DMS53 treated with DMSO at 0.1 percent for 48 hours (cell line): ENCODE measurements around the gene CBLL1.

Experiments used
- DNase-seq: peaks from one replicate; lab custom pipeline; 2025; ENCODE audit not compliant: unreplicated experiment; lab: John Stamatoyannopoulos, UW

CBLL1 gene

DNA sequence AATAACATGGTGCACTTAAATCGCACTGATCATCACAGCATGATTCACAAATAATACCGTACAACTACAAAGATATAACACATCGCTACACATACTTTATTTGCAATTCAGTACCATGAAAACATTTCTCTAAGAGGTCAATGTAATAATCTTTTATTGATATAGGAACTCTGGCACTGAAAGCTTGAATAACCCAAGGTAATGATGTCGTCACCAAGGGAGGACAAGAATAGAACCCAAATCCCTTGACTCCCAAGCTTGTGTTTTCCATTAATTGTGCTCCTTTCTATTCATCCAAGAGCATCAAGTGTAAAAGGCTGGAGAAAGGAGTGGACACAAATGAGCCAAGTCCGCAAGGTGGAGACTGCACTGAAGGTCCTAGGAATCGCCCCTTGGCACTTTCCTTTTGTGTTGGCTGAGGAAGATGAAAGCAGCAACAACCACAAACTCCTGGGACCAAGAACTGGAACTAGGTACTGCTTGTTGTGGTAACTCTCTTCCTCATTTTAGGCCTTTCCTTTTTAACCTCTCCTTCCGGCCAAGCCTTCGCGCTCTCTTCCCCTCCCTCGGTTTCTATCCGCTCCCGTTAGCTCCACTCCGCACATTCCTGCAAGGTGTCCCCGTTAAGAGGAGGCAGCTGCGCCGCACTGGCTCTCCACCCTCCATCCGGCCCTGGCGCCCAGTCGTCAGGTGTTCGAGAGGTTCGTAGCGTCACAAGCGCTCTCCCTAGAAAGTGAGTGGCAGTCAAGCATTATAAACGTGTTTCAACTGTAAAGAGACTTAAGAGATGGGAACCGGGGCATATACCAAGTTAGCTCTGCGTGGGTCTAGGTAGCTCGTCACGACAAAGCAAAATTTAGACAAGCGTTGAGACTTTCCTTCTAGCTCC is 1.0 kb upstream of the CBLL1 start:
- peak; percentile 97 for DNase-seq

DNA sequence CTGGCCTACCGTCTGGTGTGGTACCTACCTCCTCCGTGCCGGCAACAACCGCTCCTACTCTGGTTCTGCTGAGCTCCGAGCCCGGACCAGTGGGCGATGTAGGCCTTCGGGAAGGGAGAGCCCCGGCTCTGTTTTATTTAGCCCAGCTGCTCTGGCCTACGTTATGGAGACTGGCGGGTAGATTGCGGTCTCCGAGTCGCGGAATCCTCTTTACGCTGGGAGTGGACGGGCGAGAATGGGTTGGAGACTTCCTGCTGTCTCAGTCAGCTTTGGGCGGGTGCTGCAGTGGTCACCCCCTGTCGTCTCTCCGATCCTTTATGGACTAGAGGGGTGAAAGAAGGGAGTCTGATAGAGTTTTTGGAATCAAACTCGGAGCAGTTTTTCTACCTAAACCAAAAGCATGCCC is 406 bp downstream of the CBLL1 start:
- DNase-seq = no peak

DNA sequence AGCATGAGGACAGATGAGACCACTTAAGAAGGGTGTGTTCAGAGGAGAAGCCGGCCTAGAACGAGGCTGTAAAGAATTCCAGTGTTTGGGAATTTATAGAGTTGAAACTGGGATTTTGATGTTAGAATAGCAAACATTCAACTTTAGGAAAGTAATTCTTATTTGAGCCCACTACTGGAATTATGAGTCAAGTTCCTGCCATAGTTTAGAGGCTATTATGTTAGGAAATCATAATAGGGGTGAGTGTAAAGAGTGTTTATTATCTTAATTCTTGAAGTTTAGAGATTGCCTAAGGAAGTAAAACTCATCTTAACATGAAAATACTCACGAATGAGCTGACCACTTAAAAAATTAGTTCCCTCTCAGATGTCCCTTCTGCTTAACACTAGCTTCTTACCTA is 2.1 kb downstream of the CBLL1 start:
- no peak for DNase-seq

DNA sequence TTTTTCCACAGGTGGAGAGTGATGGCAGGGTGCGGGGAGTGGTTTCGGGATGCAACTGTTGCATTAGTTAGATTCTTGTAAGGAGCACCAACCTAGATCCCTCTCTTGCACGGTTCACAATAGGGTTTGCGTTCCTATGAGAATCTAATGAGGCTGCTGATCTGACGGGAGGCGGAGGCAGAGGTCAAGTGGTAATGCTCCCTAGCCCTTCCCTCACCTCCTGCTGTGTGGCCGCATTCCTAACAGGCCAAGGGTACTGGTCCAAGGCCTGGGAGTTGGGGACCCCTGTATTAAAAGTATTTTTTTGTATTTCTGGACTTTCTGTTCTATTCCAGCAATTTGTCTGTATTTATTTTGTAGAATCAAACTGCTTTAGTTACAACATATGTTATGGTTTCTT is 7.2 kb downstream of the CBLL1 start:
- no peak for DNase-seq

DNA sequence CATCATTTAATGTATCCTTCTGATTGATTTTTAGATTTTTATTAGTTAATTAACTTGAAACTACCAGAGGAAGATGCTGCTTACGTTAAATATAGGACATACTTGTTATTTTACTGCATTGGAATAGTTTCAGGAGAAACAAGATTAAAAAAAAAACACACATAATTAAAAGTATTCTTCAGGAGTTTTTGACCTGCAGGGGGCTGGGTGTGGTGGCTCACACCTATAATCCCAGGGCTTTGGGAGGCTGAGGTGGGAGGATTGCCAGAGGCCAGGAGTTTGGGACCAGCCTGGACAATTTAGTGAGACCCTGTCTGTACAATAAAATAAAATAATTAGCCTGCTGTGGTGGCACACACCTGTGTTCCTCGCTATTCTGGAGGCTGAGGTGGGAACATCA is 10.7 kb downstream of the CBLL1 start:
- no peak for DNase-seq

DNA sequence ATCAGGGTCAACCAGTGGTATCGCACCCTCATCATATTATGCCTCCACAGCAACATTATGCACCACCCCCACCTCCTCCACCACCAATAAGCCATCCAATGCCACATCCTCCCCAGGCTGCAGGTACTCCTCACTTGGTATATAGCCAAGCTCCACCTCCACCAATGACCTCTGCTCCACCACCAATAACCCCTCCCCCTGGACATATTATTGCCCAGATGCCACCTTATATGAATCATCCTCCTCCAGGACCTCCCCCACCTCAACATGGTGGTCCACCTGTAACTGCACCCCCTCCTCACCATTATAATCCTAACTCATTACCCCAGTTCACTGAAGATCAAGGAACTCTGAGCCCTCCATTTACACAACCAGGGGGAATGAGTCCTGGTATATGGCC is 14.7 kb downstream of the CBLL1 start:
- no peak for DNase-seq

DNA sequence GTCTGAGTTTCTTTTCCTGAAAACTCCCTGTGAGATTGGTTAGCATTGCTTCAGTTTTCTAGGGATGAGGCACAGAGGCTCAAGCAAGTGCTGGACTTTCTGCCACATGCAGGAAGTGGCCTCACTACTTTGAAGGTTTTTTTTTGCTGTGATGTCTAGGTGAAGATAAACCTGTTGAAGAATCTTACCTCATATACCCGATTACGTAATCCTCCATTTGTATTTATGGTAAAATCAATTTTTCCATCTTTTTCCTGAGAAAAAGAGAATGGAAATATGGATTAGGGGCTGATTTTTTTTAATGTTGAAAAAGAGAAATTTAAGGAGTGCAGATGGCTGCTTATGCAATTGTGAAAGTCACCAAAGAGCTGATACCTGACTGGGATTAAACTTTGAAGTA is 23.4 kb downstream of the CBLL1 start:
- no peak for DNase-seq

DNA sequence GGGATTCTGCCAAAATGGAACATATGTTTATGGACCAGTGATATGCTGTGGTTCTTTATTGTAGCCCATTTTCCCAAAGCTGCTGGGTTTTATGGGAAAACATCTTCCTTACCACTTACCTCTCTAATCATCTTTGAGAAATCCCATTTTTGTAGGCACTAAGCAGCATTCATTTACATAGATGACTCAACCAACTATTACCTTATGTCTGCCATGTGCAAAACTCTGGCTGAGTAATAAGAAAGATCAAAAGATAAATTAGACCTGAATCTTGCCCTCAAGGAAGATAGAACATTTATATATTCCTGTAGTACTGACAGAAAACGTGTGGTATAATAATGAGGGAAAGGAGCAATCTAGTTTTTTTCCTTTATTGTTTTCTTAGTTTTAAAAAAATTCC is 24.3 kb downstream of the CBLL1 start:
- DNase-seq = no peak

DNA sequence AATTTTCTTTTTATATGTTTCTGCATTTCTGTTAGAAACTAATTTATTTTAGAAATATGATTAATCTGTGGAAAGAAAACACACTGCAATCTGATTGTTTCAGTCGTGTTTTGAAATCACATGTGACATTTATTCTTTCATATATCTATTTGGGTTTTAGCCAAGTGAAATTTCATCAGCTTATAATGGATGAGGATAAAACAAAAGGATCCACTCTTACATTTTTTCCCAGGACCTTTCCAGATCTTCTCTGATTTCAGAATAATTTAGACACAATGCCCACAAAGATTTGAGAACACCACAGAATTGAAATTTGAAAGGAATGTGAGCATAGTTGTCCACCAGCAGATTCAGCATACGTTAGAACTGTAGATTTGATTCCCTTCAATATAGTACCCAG is 29.1 kb downstream of the CBLL1 start:
- no peak for DNase-seq

DNA sequence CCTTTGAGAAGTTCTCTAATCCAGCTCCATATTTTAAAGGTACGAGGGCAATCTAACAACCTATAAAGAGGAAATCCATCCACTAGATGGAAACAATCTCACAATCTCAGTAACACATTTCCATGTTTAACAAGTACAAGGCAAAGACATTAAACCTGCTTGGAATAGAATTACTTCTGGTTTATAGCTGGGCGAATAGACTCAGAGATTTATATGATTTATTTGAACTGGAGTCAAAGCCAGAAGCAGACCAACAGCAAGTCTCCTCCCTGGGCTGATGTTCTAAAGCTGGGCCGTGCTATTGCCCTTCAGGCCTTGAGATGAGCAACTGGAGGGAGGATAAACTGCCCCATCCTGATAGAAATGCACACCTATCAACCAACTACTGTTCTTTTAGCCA is 33.8 kb downstream of the CBLL1 start:
- DNase-seq = no peak

DNA sequence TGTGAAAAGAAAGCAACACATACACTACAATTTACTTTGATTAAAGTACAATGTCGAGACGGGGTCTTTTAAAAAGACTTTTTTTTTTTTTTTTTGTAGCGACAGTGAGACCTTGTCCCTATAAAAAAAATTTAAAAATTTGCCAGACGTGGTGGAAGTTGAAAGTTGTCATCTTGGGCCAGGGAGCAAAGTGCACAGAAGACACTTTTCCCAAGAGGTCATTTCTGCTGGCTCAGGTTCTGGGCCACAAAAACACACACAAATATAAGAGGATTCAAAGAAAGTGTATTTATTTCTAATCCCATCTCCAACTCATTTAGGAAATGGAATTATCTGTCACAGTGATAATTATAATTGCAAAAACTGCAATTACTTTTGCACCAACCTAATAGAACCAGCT is 34.3 kb downstream of the CBLL1 start:
- no peak for DNase-seq

DNA sequence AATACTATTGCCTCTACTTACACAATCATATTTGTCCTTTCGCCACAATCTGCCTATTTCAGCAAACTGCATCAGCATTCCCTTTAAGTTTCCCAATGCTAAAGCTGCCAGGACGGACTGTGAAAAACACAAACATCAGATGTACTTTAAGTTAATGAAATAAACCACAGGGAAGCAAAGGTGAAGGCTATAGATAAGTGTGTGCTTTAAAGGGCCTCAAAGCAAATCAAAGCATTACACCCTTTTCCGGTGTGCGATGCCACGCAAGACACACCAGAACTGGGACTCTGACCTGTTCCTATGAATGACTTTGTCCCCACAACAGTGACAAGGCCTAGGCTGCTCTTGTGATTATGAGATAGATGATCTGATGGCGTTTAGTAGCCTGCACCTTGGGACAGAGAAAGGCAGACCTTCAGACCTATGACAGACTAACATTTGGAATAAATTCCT is 35.7 kb downstream of the CBLL1 start:
- no peak for DNase-seq

DNA sequence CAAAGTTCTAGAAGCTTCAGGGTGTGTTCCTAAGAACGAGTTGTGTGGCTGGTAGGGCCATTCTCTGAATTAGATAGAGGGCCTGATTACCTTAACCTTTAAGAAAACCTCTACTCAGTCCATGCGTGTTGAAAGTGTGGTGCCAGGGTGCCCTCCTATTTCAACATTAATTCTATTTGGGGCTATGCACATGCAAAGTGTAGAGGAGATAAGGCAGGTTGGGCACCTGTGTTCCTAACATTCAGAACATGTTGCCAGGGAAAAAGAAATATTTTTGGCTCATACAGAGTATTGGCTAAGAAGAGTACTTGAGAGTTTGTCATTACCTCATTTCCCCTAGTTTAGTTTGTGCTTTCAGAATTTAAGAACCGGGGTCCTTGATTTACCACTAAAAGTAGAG is 38.4 kb downstream of the CBLL1 start:
- DNase-seq = no peak

DNA sequence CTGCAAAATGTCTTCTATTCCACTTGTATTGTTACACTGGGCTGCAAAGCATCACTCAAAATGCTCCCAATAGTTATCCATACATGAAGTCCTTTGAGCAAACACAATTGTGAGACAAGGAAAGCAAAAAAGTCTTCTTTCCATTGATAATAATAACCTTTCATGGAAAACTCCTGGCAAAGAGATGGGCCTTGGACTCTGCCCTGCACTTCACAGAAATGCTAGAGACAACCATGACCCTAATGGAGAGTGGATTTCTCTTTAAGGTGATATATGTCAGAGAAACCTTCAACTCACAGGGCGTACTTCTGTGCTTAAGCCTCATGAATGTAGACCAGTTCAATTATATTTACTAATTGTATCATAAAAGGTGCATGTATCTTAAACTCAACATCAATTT is 39.7 kb downstream of the CBLL1 start:
- DNase-seq = no peak

DNA sequence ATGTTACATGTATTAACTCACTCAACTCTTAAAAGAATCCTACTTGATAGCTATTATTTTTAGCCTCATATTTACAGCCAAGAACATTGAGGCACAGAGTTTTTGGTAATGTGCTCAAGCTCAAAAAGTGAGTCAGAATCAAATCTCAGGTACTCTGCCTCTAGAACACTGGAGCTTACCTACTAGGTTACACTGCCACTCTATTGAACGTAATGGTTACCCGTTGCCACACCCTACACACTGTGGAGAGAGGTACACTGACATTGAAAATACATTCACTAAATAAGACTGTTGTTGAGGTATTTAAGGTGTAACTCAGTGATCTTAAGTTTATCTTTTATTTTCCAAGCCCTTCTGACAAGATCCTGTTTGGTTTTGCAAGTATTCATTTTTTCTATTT is 41.2 kb downstream of the CBLL1 start:
- no peak for DNase-seq

DNA sequence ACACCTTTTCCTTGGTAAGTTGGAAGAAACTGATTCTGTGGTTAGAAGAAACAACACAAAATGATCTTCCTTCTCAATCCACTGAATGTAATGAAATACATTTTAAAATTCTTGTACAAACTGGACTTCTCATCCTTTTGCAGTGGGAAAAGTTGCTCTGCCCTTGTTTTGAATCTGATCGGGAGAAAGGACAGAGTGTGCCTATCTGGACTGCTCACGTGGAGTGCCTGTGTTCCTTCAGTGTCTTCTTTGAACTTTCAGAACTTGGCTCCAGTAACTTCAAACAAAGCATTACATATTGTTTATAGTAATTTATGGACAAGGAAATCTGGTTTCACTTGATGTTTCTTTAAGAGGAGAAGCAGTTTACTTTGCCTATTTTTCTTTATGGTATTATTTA is 42.0 kb downstream of the CBLL1 start:
- no peak for DNase-seq

DNA sequence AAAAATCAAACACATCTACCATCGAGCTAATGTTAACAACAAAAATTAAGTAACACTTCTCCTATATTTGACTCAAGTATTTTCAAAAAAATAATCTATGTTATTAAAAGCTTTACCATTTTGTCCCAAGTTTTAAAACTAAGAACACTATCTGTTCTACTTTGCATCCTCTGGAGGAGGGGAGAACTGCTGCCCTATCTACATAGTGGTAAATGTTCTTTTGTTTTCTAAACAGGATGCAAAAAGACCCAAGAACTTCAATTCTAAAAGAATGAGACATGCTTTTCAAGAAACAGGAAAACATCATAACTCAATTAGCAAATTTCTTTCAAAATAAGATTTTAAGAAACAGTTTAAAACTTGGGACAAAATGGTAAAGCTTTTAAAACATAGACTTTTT is 44.3 kb downstream of the CBLL1 start:
- DNase-seq = no peak

DNA sequence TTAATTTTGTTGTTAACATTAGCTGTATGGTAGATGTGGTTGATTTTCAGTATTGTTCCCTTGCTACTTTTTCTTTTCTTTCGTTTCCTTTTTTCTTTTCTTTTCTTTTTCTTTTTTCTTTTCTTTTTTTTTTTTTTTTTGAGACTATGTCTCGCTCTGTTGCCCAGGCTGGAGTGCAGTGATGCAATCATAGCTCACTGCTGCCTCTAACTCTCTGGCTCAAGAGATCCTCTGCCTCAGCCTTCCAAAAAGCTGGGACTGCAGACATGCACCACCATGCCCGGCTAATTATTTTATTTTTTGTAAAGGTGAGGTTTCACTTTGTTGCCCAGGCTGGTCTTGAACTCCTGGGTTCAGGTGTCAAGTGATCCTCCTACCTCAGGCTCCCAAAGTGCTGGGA is 44.7 kb downstream of the CBLL1 start:
- no peak for DNase-seq

DNA sequence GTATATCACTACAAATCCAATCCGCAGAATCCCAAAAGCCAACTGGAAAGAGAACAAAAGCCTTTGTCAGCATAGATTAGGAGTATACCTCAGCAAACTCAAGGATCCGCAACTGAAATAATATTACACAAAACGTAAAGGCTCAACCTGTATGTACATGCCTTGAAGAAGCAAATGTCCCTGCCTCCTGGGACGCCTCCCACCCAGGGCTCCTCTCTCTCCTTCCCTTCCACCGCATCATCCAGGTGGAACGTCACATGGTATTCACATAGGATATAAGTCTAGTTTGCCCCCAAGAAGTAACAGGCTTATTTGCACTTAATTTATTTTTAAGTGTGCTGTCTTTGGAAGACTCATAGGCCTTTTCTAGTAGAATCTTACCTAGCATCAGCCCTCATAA is 45.7 kb downstream of the CBLL1 start:
- no peak for DNase-seq

DNA sequence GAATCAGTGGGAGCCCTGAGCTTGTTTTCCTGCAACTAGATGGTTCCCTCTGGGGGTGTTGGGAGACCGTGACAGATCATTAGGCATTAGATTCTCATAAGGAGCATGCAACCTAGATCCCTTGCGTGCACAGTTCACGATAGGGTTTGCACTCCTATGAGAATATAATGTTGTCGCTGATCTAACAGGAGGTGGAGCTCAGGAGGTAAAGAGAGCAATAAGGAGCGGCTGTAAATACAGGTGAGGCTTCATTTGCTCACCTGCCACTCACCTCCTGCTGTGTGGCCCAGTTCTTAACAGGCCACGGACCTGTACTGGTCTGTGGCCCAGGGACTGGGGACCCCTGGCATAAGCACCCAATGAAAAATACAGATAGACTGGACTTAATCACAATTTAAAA is 48.4 kb downstream of the CBLL1 start:
- DNase-seq = no peak

DNA sequence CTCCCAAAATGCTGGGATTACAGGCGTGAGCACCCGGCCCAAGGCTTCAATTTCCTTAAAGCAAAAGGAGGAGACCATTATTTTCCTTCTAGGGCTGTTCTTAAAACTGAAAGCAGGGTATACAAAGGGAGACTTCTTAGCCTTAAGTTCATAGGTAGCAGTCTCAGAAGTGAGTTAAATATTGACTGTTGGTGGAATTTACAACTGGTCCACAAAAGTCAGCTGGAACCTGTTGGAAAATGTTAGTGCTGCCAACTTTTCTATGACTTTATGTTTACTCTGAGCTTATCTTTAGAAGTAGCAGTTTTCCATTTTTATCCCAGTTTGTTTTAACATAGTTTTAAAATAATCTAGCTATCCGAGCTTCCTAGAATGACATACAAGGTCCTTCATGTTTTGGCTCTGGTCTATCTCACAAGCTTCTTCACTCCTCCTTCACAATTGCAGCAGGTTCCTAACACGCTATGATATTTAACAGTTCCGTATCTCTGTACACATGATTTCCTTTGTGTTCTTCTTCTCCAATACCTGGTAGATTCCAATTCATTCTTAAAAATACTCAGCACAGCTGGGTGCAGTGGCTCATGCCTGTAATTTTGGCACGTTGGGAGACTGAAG is 55.8 kb downstream of the CBLL1 start:
- DNase-seq = no peak

DNA sequence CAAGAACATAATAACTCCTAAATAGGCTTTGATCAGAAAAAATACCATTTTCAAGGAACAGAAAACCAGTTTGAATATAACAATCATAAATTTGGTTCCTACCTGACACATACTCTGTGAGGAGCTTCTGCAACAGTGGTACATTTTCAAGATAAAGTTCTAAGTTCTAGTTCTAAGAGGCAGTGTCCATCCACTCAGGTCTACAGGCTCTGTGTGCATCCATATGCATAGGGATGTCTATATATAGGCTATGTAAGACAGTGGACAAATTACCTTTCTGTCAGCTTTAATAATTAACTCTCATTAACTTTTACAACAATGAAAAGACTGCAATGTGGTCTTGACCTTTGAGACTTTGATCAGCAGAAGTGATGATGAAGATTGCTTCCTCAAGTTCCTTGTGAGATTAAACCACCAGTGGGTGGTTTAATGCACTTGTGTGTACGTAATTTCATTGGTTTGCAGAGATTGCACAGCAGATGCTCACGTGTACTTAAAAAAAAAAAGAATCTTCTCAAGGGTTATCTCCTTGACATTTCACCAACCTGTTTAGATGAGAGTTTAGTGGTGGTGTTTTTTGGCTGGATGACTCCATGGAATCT is 59.2 kb downstream of the CBLL1 start, which contains the start of gene SLC26A3:
SLC26A3 (minus strand) TSS at position 215 of the 602 bp plus-strand sequence. CDS start 8,714 bp downstream, outside the sequence.
- DNase-seq = no peak
